Gastrocnemius medialis (tissue), 4 donors: ENCODE data around the gene MMP28. TPM values are rescaled to one million over a fixed set of nuclear protein-coding genes. Genes with fewer than 3 reads are reported as not detected.

Source experiments
- ATAC-seq, 2 donors: fragments of 150-250 bp; one replicate each; pipeline ENCODE4 v1.9.1; 2016
- DNase-seq, 2 donors: peaks; one replicate each; pipeline ENCODE4 v3.0.0-alpha.2; 2019
- H3K27ac ChIP-seq, 4 donors: fragments of 200-600 bp; sonication (generic); 1 replicate in 1 of 4; 2 replicates in 3 of 4; pipeline ENCODE4 v1.5.1; 2016 to 2018; ENCODE audit warnings: mild to moderate bottlenecking in 2 of 4, moderate library complexity in 1 of 4
- H3K27me3 ChIP-seq, 3 donors: fragments of 200-600 bp; sonication (generic) in 2 of 3; 1 replicate in 1 of 3; 2 replicates in 2 of 3; pipeline versions ENCODE4 v1.5.1 to v1.6.0; 2016 to 2019; ENCODE audit warnings: mild to moderate bottlenecking in 1 of 3, moderate library complexity in 1 of 3
- H3K36me3 ChIP-seq, 2 donors: fragments of 200-600 bp; sonication (generic) in 1 of 2; one replicate each; pipeline ENCODE4 v1.5.1; 2017 to 2018
- H3K4me1 ChIP-seq, 2 donors: fragments of 200-600 bp; sonication (generic) in 1 of 2; one replicate each; pipeline ENCODE4 v1.5.1; 2016 to 2017; ENCODE audit warnings: mild to moderate bottlenecking in 2 of 2
- H3K4me3 ChIP-seq, 4 donors: fragments of 200-600 bp; sonication (generic) in 3 of 4; 1 replicate in 1 of 4; 2 replicates in 3 of 4; pipeline ENCODE4 v1.5.1; 2016 to 2019; ENCODE audit warnings: mild to moderate bottlenecking in 2 of 4
- H3K9me3 ChIP-seq, 3 donors: fragments of 200-600 bp; sonication (generic) in 2 of 3; 1 replicate in 1 of 3; 2 replicates in 2 of 3; pipeline ENCODE4 v1.5.1; 2016 to 2019
- POLR2A ChIP-seq, 2 donors: fragments of 450-650 bp; IDR thresholded peaks; one replicate each; pipeline ENCODE4 v1.6.1; 2017; ENCODE audit warnings: antibody characterized with exemption in 2 of 2, mild to moderate bottlenecking in 2 of 2, moderate library complexity in 2 of 2
- in situ Hi-C, 4 donors: fragments of 200-750 bp; cut with MboI; loops; one replicate each; pipeline versions ENCODE4 v1.15.0 to v1.8.0; 2017; ENCODE audit warnings: low sequenced_read_pairs in 4 of 4
- intact Hi-C: fragments of 100-400 bp; cut with DNase I; formaldehyde crosslinking; loops from one replicate; pipeline ENCODE4 v1.15.1; 2023; ENCODE audit warnings: low total_unique reads
- total RNA-seq, 4 donors: library from RNA; depleted of rRNA; stranded (reverse); fragments of >200 nt; gene quantifications; one replicate each; pipeline versions ENCODE4 v1.1.0 to v1.2.3, GENCODE V29; 2016
- TF ChIP-seq, protein P1 (sequence below), 5 experiments: fragments of 450-650 bp in 3 of 5; fragments of 200-600 bp in 2 of 5; sonication (generic) in 2 of 5; IDR thresholded peaks in 4 of 5; conservative IDR thresholded peaks in 1 of 5; 1 replicate in 4 of 5; 2 replicates in 1 of 5; pipeline ENCODE4 v1.5.1; 2016 to 2019; ENCODE audit warnings: antibody characterized with exemption in 5 of 5, mild to moderate bottlenecking in 3 of 5, moderate library complexity in 3 of 5

Gene MMP28
- total RNA-seq, 4 donors from 2014 or later = 3.1 to 10.3 (median 5.9) TPM

GRCh38 chr17:35726953-35727460, 68.4 kb downstream of the MMP28 start:
- Histone ChIP-seq H3K36me3 (peaks cover 0 to 36% of the 10 kb centered on the region in 2 donors), H3K27ac (no peak overlapping the region), H3K27me3 (no peaks in the 10 kb centered on the region), H3K9me3 (no peaks in the 10 kb centered on the region), H3K4me1 (peaks cover 18 to 25% of the 10 kb centered on the region in 2 donors), H3K4me3 (no peak overlapping the region)
- no peak for DNase-seq
- ATAC-seq = no peak
- intact Hi-C loops (no loop called here), in situ Hi-C loops (loop anchor here in 1 of 4 donors (25.0 kb wide), 1 partner anchor 565 kb away; no protein-coding TSS in a partner anchor)
- TF ChIP-seq, protein P1, sequence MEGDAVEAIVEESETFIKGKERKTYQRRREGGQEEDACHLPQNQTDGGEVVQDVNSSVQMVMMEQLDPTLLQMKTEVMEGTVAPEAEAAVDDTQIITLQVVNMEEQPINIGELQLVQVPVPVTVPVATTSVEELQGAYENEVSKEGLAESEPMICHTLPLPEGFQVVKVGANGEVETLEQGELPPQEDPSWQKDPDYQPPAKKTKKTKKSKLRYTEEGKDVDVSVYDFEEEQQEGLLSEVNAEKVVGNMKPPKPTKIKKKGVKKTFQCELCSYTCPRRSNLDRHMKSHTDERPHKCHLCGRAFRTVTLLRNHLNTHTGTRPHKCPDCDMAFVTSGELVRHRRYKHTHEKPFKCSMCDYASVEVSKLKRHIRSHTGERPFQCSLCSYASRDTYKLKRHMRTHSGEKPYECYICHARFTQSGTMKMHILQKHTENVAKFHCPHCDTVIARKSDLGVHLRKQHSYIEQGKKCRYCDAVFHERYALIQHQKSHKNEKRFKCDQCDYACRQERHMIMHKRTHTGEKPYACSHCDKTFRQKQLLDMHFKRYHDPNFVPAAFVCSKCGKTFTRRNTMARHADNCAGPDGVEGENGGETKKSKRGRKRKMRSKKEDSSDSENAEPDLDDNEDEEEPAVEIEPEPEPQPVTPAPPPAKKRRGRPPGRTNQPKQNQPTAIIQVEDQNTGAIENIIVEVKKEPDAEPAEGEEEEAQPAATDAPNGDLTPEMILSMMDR (IDR thresholded peaks at IDR 0.05 in 4 of 5, conservative IDR thresholded peaks at IDR 0.05 in 1 of 5) = no peak
- no peak for TF ChIP-seq POLR2A (IDR thresholded peaks at IDR 0.05)

- in situ Hi-C loops (loop anchor here in 1 of 4 donors (25.0 kb wide), 1 partner anchor 564 kb away; no protein-coding TSS in a partner anchor), intact Hi-C loops (no loop called here)
- Histone ChIP-seq H3K9me3 (no peaks in the 10 kb centered on the region), H3K4me3 (no peak overlapping the region), H3K36me3 (peaks cover 0 to 43% of the 10 kb centered on the region in 2 donors), H3K4me1 (peaks cover 17 to 25% of the 10 kb centered on the region in 2 donors), H3K27me3 (no peaks in the 10 kb centered on the region), H3K27ac (no peak overlapping the region)
- TF ChIP-seq POLR2A (IDR thresholded peaks at IDR 0.05) = no peak
- TF ChIP-seq, protein P1 (IDR thresholded peaks at IDR 0.05 in 4 of 5, conservative IDR thresholded peaks at IDR 0.05 in 1 of 5) = no peak
- ATAC-seq = no peak
- DNase-seq = peak in 1 of 2 donors; percentile 48
These were observed 69.1 kb downstream of the MMP28 start for GRCh38 chr17:35726127-35726952.

DNA sequence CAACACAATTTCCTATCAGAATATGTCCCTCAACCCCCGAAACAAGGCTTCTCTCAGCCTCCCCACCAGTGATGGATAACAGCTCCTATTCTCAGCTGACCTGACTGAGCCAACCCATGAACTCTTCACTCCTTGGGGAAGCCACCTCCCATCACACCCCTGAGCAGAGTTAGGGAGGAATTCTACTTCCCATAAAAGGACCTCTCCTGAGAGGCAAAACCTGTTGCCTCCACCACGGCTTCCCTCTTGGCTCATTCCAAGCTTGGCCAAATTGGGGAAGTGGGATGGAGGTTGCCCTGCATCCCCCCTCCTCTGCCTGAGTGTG, 69.7 kb downstream of the MMP28 start:
- peaks cover 0 to 45% of the 10 kb centered on the region in 2 donors for H3K36me3 ChIP-seq
- H3K27ac ChIP-seq = no peak overlapping the region
- H3K4me3 ChIP-seq = no peak overlapping the region
- H3K27me3 ChIP-seq = no peaks in the 10 kb centered on the region
- peaks cover 11 to 20% of the 10 kb centered on the region in 2 donors for H3K4me1 ChIP-seq
- no peak for ATAC-seq
- no peaks in the 10 kb centered on the region for H3K9me3 ChIP-seq
- TF ChIP-seq, protein P1 (IDR thresholded peaks at IDR 0.05 in 4 of 5, conservative IDR thresholded peaks at IDR 0.05 in 1 of 5) = no peak
- TF ChIP-seq POLR2A (IDR thresholded peaks at IDR 0.05) = no peak
- no peak for DNase-seq
- in situ Hi-C loops = loop anchor here in 1 of 4 donors (25.0 kb wide), 1 partner anchor 563 kb away; no protein-coding TSS in a partner anchor
- intact Hi-C loops = loop anchor here (2.0 kb wide), 1 partner anchor 21 kb away; no protein-coding TSS in a partner anchor

GRCh38 chr17:35725058-35725457, 70.4 kb downstream of the MMP28 start:
- H3K27ac ChIP-seq = no peak overlapping the region
- H3K4me3 ChIP-seq = no peak overlapping the region
- ATAC-seq (no peak), DNase-seq (no peak)
- intact Hi-C loops = loop anchor here (2.0 kb wide), 1 partner anchor 20 kb away; no protein-coding TSS in a partner anchor
- TF ChIP-seq POLR2A (IDR thresholded peaks at IDR 0.05) = no peak
- TF ChIP-seq, protein P1 (IDR thresholded peaks at IDR 0.05 in 4 of 5, conservative IDR thresholded peaks at IDR 0.05 in 1 of 5) = no peak
- H3K27me3 ChIP-seq = no peaks in the 10 kb centered on the region
- H3K9me3 ChIP-seq = no peaks in the 10 kb centered on the region
- H3K36me3 ChIP-seq = peaks cover 0 to 45% of the 10 kb centered on the region in 2 donors
- in situ Hi-C loops = loop anchor here in 1 of 4 donors (25.0 kb wide), 1 partner anchor 563 kb away; no protein-coding TSS in a partner anchor
- H3K4me1 ChIP-seq = peaks cover 11 to 17% of the 10 kb centered on the region in 2 donors
